K562 (cell line): ENCODE measurements around the gene DHRS12.

Experiments used
- ATF1 ChIP-seq, 2 experiments: fragments of 450-650 bp in 1 of 2; IDR thresholded peaks; 2 replicates each; pipeline ENCODE4 v1.6.1; 2016; ENCODE audit warnings: missing compliant biosample characterization in 1 of 2, missing genetic modification characterization in 1 of 2
- CEBPB ChIP-seq: fragments of 450-650 bp; IDR thresholded peaks from 2 replicates; pipeline ENCODE4 v1.6.1; 2016; ENCODE audit warnings: missing genetic modification characterization, missing compliant biosample characterization
- EP300 ChIP-seq: IDR thresholded peaks from 2 replicates; pipeline ENCODE4 v1.6.1; 2012; ENCODE audit warnings: low read length, improper control_type of control experiment
- ESRRA ChIP-seq: fragments of 450-650 bp; IDR thresholded peaks from 2 replicates; pipeline ENCODE4 v1.6.1; 2014; ENCODE audit warnings: low read depth, mild to moderate bottlenecking, moderate library complexity, borderline replicate concordance
- GABPB2 ChIP-seq: fragments of 250-450 bp; sonication (Bioruptor Pico); conservative IDR thresholded peaks from 2 replicates; pipeline ENCODE4 v1.5.1; 2021; ENCODE audit warnings: mild to moderate bottlenecking
- TCF7 ChIP-seq: sonication (generic); IDR thresholded peaks from 2 replicates; pipeline ENCODE4 v1.6.1; 2016; ENCODE audit warnings: antibody characterized with exemption, borderline replicate concordance
- ZNF212 ChIP-seq: fragments of 450-650 bp; formaldehyde crosslinking; IDR thresholded peaks from 2 replicates; pipeline ENCODE4 v1.4.0; 2020; ENCODE audit warnings: mild to moderate bottlenecking
- TF ChIP-seq, protein P1 (sequence below), 3 experiments: IDR thresholded peaks in 2 of 3; conservative IDR thresholded peaks in 1 of 3; 2 replicates each; pipeline ENCODE4 v1.5.1; 2011 to 2012; ENCODE audit warnings: low read length in 3 of 3, mild to moderate bottlenecking in 3 of 3, control low read depth in 2 of 3, improper control_type of control experiment in 1 of 3, inconsistent platforms in 1 of 3, low read depth in 1 of 3, mixed read lengths in 1 of 3, moderate library complexity in 1 of 3; ENCODE audit not compliant: insufficient read depth in 2 of 3

GRCh38 chr13:51801631-51802099, 2.3 kb downstream of the DHRS12 start:
- TF ChIP-seq ESRRA (no peak), ZNF212 (CRISPR knock-in tag) (no peak), TCF7 (no peak), ATF1 (CRISPR knock-in tag; IDR thresholded peaks at IDR 0.05) (no peak), ATF1 (tag; IDR thresholded peaks at IDR 0.05) (no peak), GABPB2 (CRISPR knock-in tag) (no peak), CEBPB (tag) (no peak), EP300 (no peak)
- TF ChIP-seq, protein P1, sequence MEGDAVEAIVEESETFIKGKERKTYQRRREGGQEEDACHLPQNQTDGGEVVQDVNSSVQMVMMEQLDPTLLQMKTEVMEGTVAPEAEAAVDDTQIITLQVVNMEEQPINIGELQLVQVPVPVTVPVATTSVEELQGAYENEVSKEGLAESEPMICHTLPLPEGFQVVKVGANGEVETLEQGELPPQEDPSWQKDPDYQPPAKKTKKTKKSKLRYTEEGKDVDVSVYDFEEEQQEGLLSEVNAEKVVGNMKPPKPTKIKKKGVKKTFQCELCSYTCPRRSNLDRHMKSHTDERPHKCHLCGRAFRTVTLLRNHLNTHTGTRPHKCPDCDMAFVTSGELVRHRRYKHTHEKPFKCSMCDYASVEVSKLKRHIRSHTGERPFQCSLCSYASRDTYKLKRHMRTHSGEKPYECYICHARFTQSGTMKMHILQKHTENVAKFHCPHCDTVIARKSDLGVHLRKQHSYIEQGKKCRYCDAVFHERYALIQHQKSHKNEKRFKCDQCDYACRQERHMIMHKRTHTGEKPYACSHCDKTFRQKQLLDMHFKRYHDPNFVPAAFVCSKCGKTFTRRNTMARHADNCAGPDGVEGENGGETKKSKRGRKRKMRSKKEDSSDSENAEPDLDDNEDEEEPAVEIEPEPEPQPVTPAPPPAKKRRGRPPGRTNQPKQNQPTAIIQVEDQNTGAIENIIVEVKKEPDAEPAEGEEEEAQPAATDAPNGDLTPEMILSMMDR (IDR thresholded peaks at IDR 0.05 in 2 of 3, conservative IDR thresholded peaks at IDR 0.05 in 1 of 3; ENCODE audit: insufficient read depth in 2 of 3, low read depth in 1 of 3, low read length in 3 of 3): no peak
